Stimulated activated CD8-positive, alpha-beta memory T cell treated with anti-CD3 and anti-CD28 coated beads, Interleukin-4, amount 100 ng/mL, for 24 hours (primary cell): Measurements from ENCODE around the gene ZBTB1.
"Not testable (repeated sequence)": the region's sequence is repeated elsewhere in the genome, so short reads cannot be mapped to it uniquely, and the experiment has no call there.

Experiments used
- DNase-seq: peaks from one replicate; pipeline ENCODE4 v3.0.0-alpha.2; 2020; ENCODE audit warnings: low read depth

The ZBTB1 gene

DNA sequence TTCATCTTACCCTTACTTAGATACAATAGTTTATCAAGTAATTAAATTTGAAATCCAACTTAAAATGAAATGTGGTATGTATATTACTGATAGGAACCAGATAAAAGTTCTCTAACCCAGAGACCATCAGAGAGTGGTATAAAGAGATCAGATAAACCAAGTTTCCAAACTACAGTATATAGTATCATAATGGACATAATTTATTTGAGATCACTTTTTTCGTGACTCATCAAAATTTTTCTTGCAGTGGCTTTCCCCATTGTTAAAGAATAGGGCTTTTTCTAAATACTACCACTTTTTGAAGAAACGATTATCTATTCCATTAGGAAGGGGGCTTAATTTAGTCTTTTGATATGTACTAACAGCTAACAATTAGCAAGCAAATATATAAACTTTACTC lies 20.8 kb downstream of the ZBTB1 start:
- DNase-seq, result no peak

DNA sequence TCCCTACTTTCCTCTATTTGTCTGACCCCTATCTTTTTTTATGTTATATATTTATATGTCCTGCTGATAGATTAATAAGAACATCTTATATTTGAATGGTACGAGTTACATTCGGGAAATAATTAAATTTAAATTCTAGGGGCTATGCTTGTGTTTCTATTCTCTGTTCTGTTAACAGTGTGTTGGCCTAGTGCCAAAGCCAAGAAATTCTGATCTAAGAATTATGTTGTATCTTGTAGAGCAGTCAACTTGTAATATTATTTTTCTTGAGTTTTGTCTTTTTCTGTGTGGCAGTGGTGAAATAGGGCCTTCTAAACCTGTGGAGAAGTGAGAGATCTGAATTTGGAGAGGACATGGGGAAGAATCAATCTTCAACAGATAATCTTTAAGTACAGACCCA lies 27.0 kb downstream of the ZBTB1 start:
- no peak for DNase-seq

DNA sequence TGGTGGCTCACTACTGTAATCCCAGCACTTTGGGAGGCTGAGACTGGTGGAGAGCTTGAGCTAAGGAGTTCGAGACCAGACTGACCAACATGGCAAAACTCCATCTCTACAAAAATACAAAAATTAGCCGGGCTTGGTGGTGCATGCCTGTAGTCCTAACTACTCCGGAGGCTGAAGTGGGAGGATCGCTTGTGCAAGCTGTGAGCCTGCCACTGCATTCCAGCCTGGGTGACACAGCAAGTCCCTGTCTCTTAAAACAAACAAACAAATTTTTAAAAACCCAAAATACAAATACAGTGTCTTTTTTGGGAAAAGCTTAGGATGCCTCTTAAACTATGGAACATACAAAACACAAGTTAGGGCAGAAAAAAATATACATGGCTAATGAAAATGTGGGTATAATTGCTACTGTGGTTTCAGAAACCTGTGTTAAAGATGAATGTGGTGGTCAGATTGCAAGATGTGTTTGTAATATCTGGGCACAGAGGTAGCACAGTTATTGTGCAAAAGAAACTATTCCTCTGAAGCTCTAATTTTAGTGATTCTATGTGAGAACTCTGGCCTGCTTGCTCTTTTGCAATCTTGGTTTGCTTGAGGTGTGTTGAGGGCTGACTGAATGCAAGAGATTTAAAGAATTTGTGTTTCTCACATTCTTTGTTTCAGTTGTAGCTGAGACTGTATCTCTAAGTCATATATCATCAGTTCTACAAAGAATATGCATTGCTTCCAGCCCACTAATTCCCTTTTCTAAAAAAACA lies 32.1 kb downstream of the ZBTB1 start:
- DNase-seq, result no peak

DNA sequence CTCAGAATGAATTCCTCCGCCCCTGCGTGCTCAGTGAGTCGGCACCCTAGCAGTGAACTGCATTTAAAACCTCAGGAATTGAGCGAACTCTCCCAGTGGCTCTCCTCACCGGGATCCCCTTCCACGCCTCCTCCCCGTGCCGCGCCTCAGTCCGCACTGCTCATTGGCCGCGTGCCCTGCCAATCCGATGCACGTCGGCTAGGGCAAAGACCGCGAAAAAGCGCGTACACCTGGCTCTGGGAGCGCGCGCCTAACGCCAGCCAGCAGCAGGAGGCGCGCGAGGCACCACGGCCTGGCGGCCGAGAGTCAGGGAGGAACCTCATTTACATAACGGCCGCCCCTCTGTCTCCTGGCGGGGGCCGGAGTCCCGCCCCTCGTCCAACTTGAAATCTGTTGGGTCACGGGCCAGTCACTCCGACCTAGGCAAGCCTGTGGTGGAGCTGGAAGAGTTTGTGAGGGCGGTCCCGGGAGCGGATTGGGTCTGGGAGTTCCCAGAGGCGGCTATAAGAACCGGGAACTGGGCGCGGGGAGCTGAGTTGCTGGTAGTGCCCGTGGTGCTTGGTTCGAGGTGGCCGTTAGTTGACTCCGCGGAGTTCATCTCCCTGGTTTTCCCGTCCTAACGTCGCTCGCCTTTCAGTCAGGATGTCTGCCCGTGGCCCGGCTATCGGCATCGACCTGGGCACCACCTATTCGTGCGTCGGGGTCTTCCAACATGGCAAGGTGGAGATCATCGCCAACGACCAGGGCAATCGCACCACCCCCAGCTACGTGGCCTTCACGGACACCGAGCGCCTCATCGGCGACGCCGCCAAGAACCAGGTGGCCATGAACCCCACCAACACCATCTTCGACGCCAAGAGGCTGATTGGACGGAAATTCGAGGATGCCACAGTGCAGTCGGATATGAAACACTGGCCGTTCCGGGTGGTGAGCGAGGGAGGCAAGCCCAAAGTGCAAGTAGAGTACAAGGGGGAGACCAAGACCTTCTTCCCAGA lies 35.9 kb downstream of the ZBTB1 start, which contains the start of gene HSPA2:
TSS of gene HSPA2 (plus strand) at position 534 of the 995 bp plus-strand sequence. CDS start at position 643, 109 bp downstream.
- DNase-seq, result peak; percentile 90

DNA sequence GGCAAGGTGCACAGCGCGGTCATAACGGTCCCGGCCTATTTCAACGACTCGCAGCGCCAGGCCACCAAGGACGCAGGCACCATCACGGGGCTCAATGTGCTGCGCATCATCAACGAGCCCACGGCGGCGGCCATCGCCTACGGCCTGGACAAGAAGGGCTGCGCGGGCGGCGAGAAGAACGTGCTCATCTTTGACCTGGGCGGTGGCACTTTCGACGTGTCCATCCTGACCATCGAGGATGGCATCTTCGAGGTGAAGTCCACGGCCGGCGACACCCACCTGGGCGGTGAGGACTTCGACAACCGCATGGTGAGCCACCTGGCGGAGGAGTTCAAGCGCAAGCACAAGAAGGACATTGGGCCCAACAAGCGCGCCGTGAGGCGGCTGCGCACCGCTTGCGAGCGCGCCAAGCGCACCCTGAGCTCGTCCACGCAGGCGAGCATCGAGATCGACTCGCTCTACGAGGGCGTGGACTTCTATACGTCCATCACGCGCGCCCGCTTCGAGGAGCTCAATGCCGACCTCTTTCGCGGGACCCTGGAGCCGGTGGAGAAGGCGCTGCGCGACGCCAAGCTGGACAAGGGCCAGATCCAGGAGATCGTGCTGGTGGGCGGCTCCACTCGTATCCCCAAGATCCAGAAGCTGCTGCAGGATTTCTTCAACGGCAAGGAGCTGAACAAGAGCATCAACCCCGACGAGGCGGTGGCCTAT lies 36.8 kb downstream of the ZBTB1 start:
- DNase-seq, result peak; percentile 7

DNA sequence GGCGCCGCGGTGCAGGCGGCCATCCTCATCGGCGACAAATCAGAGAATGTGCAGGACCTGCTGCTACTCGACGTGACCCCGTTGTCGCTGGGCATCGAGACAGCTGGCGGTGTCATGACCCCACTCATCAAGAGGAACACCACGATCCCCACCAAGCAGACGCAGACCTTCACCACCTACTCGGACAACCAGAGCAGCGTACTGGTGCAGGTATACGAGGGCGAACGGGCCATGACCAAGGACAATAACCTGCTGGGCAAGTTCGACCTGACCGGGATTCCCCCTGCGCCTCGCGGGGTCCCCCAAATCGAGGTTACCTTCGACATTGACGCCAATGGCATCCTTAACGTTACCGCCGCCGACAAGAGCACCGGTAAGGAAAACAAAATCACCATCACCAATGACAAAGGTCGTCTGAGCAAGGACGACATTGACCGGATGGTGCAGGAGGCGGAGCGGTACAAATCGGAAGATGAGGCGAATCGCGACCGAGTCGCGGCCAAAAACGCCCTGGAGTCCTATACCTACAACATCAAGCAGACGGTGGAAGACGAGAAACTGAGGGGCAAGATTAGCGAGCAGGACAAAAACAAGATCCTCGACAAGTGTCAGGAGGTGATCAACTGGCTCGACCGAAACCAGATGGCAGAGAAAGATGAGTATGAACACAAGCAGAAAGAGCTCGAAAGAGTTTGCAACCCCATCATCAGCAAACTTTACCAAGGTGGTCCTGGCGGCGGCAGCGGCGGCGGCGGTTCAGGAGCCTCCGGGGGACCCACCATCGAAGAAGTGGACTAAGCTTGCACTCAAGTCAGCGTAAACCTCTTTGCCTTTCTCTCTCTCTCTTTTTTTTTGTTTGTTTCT lies 37.6 kb downstream of the ZBTB1 start:
- no peak for DNase-seq

DNA sequence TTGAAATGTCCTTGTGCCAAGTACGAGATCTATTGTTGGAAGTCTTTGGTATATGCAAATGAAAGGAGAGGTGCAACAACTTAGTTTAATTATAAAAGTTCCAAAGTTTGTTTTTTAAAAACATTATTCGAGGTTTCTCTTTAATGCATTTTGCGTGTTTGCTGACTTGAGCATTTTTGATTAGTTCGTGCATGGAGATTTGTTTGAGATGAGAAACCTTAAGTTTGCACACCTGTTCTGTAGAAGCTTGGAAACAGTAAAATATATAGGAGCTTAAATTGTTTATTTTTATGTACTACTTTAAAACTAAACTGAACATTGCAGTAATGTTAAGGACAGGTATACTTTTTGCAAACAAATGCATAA lies 38.2 kb downstream of the ZBTB1 start:
- no peak for DNase-seq

DNA sequence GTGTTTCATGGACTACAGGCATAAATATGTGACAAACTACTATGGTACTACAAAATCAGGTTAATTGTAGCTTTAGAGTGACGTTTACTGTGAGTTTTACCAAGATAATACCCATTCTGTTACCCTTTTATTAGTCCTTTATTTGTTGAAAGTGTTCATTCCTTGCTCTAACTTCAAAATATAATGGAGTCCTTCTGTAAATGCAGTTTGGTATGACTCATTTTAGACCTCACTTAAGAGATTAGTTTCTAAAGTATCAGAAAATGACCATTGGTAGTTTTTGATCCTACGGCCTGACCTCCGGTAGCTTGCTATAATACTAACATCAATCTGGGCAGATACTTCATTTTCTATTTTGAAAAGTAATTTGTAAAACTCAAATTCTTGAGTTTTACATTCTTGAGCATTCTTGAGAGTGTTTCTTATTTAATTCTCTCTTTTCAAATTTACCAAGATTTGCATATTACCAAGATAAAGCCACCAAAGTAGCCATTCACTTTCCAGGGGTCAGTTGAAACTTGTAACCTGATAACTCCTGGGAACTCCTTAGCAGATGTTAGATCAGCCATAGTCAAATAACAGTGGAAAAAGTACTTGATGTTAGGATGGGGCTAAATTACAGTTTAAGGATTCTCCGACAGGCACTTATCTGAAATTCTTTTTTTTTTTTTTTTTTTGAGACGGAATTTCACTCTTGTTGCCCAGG lies 40.2 kb downstream of the ZBTB1 start:
- DNase-seq, result no peak

DNA sequence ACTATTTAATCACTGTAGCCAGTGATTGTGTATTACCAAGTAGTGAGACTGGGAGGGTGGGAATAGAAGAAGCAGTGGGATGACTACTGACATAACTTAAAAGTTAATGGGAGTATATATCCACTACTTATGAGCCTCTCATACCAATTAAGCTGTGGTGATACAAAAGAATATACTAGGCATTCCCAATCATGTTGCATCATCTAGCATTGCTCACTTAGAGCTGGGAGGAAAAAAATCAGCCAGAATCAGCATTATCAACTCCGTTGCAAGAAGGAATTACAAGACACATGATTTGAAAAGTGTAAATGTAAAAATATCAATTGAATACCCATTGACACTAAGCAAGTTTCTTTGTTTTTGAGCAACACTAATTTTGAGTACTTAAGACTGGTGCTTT lies 44.4 kb downstream of the ZBTB1 start:
- no peak for DNase-seq

DNA sequence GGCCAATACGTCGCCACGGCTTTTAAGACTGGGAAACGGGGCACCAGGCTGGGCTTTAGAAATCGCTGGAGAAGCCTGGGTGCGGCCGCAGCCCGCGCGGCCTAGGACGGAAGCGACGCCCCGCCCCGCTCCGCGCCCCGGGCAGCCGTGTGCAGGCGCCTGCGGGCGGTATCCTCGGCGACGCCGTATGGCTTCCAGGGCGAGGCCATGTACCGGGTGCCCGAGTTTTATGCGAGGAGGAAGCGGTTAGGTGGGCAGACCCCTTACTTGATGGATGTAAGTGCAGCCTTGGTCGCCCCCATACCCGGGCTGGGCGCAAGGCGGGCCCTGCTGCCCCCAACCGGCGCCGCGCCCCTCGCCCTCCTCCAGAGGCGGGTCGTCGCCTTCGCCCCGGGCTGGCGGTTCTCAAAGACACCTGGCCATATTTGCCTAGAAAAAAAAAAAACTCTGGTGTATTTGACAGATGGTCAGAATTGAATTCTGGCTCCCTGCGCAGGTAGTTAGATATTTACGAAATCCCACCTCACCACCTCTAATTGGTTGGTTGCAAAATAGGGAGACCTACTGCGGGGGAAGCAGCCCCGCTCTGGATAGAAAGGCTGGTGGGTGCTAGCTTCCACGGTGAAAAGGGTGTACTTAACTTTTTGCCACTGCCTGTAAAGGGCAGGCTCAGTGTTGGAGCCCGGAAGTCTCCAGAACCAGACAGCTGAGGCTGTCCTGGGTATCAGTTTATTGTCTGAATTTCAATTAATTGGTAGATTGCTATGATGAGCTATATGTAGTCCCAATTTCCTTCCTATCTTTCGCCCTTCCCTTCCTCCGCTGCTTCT lies 45.4 kb downstream of the ZBTB1 start, which contains the start of gene PPP1R36:
TSS of gene PPP1R36 (plus strand) at position 171 of the 830 bp plus-strand sequence. CDS start at position 208, 37 bp downstream.
- DNase-seq, result peak; percentile 24

DNA sequence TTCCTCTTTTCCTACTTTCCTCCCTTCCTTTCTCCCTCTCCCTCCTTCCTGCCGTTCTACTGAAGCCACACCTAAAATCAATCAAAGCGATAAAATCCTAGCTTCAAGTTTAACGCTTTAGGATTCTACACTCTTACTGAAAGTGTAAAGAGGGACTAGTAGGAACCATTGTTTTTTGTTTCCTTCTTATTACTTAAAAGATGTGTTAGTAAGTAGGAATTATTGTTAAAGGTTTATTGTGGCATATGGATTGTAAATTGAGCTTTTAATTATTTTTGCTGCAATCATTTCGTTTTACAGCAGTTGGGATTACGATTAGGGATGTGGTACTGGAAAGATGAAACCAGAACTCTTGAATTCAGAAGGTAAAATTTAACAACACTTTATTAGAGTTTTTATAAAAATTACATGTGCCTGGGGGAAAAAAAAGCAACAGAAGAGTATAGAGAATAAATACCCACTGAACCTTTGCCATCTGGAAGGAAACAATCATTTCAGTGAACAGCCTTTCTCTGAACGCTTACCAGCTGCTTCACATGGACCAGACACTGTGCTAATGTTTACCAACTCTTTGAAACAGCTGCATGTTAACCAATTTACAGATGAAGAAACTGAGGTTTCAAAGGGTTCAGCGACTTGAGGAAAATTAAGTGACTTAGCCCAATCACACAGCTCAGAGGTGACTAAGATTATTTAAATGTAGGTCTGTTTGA lies 46.2 kb downstream of the ZBTB1 start:
- no peak for DNase-seq

DNA sequence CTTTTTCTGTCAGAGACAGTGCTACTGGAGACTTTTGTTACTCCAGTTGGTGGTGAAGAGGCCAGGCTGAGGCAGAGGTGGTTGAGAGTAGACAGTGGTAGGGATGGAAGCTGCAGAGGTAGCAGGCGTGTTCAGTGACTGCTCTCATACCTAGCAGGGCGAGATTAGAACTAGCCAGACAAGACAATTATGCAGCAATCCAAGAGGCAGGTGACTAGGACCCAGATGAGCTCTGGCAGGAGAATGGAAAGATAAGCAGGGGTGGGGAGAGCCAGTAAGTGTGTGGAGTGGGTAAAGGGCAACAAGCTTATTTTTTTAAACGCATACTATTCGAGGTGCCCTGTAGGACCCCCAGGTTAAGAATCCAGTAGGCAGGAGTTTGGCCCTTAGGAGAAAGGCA lies 50.0 kb downstream of the ZBTB1 start:
- DNase-seq, result no peak

DNA sequence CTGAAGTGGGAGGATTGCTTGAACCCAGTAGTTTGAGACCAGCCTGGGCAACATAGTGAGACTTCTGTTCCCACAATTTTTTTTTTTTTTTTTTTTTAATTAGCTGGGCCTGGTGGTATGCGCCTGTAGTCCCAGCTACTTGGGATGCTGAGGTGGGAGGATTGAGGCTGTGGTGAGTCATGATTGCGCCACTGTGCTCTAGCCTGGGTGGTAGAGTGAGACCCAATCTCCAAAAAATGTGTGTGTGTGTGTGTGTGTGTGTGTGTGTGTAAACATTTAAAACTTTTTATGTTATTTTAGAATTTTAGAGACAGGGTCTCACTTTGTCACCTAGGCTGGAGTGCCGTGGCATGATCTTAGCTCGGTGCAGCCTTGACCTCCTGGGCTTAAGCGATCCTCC lies 52.0 kb downstream of the ZBTB1 start:
- no peak for DNase-seq

DNA sequence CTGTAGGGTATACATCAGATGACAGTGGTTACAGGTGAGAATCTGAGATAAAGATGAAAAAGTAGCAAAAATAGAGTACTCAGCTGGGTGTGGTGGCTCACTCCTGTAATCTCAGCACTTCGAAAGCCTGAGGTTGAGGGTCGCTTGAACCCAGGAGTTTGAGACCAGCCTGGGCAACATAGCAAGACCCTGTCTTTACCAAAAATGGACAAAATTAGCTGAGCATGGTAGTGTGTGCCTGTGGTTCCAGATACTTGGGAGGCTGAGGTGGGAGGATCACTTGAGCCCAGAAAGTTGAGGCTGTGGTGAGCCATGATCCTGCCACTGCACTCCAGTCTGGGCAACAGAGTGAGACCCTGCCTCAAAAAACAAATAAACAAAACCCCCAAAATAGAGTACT lies 53.6 kb downstream of the ZBTB1 start:
- not testable (repeated sequence) for DNase-seq

DNA sequence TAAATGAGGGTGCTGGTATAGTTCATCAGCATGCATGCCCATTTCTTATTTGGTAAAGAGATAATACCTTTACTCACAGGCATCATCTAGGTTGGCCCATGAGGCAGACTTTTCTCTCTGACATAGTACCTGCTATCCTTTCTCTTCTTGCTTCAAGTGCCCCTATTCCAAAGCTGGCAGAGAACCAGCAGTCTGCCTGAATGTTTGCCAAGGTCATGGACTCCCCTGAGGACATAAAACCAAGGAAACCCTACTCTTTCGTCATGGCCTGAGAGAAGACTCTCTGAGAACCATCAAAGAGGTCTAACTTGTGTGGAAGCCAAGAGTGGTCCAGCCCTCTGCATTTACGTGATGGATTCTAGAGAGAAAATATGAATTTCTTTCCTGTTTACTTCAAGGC lies 57.1 kb downstream of the ZBTB1 start:
- DNase-seq, result no peak

DNA sequence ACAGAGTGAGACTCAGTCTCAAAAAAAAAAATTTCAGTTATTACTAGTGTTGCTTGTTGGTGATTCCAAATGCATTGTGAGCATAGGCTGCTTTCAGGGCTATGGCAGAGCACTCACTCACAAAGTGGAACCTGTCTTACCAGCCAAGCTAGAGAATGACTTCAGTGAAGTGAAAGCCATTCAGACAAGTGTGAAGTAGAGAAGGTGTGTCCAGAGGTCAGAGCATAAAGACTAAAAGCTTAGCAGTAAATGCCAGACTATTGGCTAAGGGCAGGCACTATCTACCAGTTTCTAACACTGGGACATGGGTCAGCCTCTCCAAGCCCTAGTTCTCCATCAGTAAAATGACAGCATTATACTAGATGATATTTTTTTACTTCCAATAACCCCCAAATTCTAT lies 57.9 kb downstream of the ZBTB1 start:
- no peak for DNase-seq

DNA sequence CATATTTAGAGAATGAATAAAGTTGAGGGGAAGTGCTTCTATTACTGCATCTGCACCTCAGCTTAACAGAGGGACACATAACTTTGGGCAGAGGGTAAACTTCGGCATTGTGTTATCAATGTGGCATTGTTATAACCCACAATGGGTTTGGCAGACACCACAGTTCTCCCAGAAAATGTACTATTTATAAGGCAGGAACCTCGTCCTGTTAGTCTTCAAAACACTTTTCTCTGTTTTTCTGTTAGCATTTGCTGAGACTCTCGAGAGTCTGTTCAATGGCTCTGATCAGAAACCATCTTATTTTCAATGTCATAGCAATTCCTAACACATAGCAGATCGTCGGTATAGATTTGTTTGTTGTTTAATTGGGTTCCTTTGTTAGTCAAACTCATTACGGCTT lies 59.1 kb downstream of the ZBTB1 start:
- DNase-seq, result no peak

DNA sequence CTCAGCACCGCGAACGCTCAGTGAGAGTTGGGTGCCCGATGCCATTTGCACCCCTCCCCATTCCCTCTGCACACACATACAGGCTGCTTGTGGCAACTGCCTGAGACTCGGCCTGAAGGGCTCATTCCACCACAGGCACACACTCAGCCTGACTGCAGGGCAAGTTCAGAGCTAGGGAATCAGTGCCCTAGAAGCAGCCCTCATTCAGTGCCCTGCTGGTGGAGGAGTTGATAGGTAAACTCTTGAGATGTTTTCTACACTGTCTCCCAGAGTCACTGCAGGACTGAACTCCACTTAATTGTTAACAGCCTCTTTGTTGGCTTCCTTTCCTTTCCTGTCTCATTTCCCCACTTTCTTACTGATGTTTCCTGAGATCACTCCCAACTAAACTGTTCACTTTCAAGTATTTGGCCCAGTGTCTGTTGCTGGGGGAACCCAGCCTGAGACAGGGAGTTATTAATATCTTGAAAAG lies 62.1 kb downstream of the ZBTB1 start:
- no peak for DNase-seq

DNA sequence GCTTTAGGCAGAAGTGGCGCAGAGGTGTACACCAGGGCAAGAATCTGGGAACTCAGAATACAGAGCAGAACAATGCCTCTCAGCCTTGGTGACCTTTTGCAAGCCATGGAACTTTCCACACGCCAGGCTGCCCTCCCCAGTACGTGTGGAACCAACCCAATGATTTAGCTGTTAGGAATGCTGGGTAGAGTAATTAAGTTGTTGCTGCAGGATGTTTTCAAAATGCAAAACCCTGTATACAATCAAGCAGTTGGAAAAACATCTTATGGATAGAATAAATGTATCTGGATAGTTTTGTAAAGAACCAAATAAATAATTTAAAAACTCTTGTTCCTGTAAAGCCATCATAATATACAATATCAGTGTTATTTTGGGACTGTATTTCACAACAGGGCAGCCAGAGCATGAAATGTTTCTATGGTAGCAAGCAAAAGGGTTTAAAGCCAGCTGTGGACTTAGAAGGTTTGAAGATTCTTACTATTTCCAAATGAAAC lies 64.6 kb downstream of the ZBTB1 start:
- DNase-seq, result no peak
